ENCODE results near the gene ZIC1. TPM values are rescaled to one million over a fixed set of nuclear protein-coding genes. Genes with fewer than 3 reads are reported as not detected.

Gene ZIC1
- total RNA-seq, 1 experiment from 2014 or later = not detected

DNA sequence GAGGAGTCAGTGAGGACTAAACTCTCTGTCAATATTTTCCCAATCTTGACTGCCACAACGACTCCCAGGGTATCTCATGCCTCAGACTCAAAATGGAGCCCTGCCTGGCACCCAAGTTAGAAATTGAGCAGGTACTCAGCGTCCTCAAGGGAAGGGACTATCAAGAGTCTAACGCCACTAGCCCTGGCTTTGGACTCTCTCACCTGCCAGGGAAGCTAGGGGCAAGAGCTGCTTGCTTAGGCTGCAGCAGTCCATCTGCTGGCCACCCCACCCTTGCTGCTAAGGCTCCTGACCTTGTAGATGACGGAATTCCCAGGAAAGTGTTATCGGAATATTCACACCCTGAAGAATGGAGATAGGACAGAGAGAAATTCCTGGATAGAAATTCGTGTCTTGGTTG lies 35.9 kb upstream of the ZIC1 start:
- H2BK12ac ChIP-seq (ENCODE audit: insufficient read length, low read depth, low read length) = no peak overlapping the region
- H3K27ac ChIP-seq (ENCODE audit: insufficient read length, low read depth, low read length) = no peak overlapping the region
- no peak overlapping the region for H4K5ac ChIP-seq (ENCODE audit: insufficient read length, low read depth, low read length)
- no peak overlapping the region for H3K23ac ChIP-seq (ENCODE audit: insufficient read length, low read depth, low read length)
- H4K20me1 ChIP-seq (ENCODE audit: control insufficient read depth, insufficient read depth, insufficient read length) = no peaks in the 10 kb centered on the region
- TF ChIP-seq, protein P1, sequence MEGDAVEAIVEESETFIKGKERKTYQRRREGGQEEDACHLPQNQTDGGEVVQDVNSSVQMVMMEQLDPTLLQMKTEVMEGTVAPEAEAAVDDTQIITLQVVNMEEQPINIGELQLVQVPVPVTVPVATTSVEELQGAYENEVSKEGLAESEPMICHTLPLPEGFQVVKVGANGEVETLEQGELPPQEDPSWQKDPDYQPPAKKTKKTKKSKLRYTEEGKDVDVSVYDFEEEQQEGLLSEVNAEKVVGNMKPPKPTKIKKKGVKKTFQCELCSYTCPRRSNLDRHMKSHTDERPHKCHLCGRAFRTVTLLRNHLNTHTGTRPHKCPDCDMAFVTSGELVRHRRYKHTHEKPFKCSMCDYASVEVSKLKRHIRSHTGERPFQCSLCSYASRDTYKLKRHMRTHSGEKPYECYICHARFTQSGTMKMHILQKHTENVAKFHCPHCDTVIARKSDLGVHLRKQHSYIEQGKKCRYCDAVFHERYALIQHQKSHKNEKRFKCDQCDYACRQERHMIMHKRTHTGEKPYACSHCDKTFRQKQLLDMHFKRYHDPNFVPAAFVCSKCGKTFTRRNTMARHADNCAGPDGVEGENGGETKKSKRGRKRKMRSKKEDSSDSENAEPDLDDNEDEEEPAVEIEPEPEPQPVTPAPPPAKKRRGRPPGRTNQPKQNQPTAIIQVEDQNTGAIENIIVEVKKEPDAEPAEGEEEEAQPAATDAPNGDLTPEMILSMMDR (conservative IDR thresholded peaks at IDR 0.05) = no peak
- H2BK20ac ChIP-seq (ENCODE audit: low read depth, low read length, poor library complexity, severe bottlenecking) = no peak overlapping the region
- Mint-ChIP-seq H3K27me3 (ENCODE audit: low read depth) (peaks cover 99% of the 10 kb centered on the region), H3K4me3 (peak overlapping the region in 1 of 2 experiments; percentile 30; a peak in 3 of 5 replicates), H3K36me3 (ENCODE audit: insufficient read depth in 1 of 3, low read depth in 3 of 3) (no peaks in the 10 kb centered on the region; a peak in 1 of 7 replicates), H3K4me1 (peaks cover 41 to 70% of the 10 kb centered on the region in 2 experiments), H3K27ac (no peak overlapping the region), H3K9me3 (peaks cover 0 to 2% of the 10 kb centered on the region in 2 experiments; a peak in 2 of 5 replicates)
- no peak overlapping the region for H2AK5ac ChIP-seq (ENCODE audit: insufficient read length, low read length)
- no peak overlapping the region for H3T11ph ChIP-seq (ENCODE audit: low read length)
- no peak overlapping the region for H4K91ac ChIP-seq (ENCODE audit: insufficient read length, low read depth, low read length)
- DNase-seq = peak; percentile 45
- no peak overlapping the region for H3K14ac ChIP-seq (ENCODE audit: insufficient read depth, low read length)
- H3K23me2 ChIP-seq (ENCODE audit: insufficient read length, low read depth, low read length, poor library complexity, severe bottlenecking) = peaks cover 7% of the 10 kb centered on the region
- no peaks in the 10 kb centered on the region for H3K79me2 ChIP-seq (ENCODE audit: insufficient read depth, low read length)
- no peak overlapping the region for H2BK120ac ChIP-seq (ENCODE audit: low read depth, low read length, poor library complexity, severe bottlenecking)
- H3K4me1 ChIP-seq (ENCODE audit: insufficient read depth, low read length) = peaks cover 3% of the 10 kb centered on the region; the same call in 1 of the 2 replicates
- peaks cover 84% of the 10 kb centered on the region for H3K27me3 ChIP-seq (ENCODE audit: insufficient read depth, low read length)
- no peak overlapping the region for H2AFZ ChIP-seq (ENCODE audit: low read length)
- H4K8ac ChIP-seq (replicated peaks; ENCODE audit: insufficient read length, low read depth, low read length) = no peak overlapping the region
- H2BK15ac ChIP-seq (ENCODE audit: low read depth, low read length) = no peak overlapping the region
- H3K4me2 ChIP-seq (ENCODE audit: insufficient read depth, insufficient read length, low read length) = no peak overlapping the region
- no peak overlapping the region for H2BK5ac ChIP-seq (ENCODE audit: insufficient read length, low read length)
- H3K56ac ChIP-seq (ENCODE audit: insufficient read length, low read depth, low read length) = no peak overlapping the region
- no peak overlapping the region for H3K9ac ChIP-seq (ENCODE audit: extremely low read depth, insufficient read length, low read length)
- no peak overlapping the region for H3K18ac ChIP-seq (ENCODE audit: insufficient read length, low read depth, low read length)
- H3K4ac ChIP-seq (ENCODE audit: low read depth, low read length) = no peak overlapping the region
- no peaks in the 10 kb centered on the region for H3K79me1 ChIP-seq (ENCODE audit: insufficient read depth, low read depth, low read length, poor library complexity, severe bottlenecking)
- H3K9me3 ChIP-seq (ENCODE audit: control insufficient read depth, low read depth, low read length) = no peaks in the 10 kb centered on the region
- WGBS (ENCODE audit: extremely low coverage, insufficient read length, low lambda C conversion rate) = no CpG with 5 or more reads among the region's 6 CpGs
